GM21737 (cell line): ENCODE measurements around the gene NPRL2.

Source experiments
- ATAC-seq: cut with Tn5 transposase; IDR thresholded peaks from one replicate; pipeline ENCODE4 v1.9.1; 2021; ENCODE audit warnings: mild to moderate bottlenecking, moderate library complexity; ENCODE audit not compliant: unreplicated experiment

The NPRL2 gene

GRCh38 chr3:50330330-50330729, 20.2 kb downstream of the NPRL2 start:
- ATAC-seq, result no peak

- ATAC-seq, result peak; percentile 75
These were observed 22.5 kb downstream of the NPRL2 start, which contains the start of gene TUSC2 for GRCh38 chr3:50327943-50328691. TUSC2 (minus strand) TSS chr3:50328223; CDS start chr3:50328099, 124 bp downstream.

- no peak for ATAC-seq
These were observed 23.4 kb downstream of the NPRL2 start for GRCh38 chr3:50327129-50327528.

GRCh38 chr3:50326182-50326541, 24.4 kb downstream of the NPRL2 start:
- no peak for ATAC-seq

GRCh38 chr3:50325497-50326181, 24.9 kb downstream of the NPRL2 start:
- no peak for ATAC-seq

GRCh38 chr3:50325113-50325480, 25.5 kb downstream of the NPRL2 start:
- no peak for ATAC-seq

- ATAC-seq, result no peak
These were observed 26.0 kb downstream of the NPRL2 start for GRCh38 chr3:50324351-50325112.

GRCh38 chr3:50323614-50324199, 26.9 kb downstream of the NPRL2 start:
- no peak for ATAC-seq

- ATAC-seq, result no peak
These were observed 27.4 kb downstream of the NPRL2 start for GRCh38 chr3:50323092-50323600.

GRCh38 chr3:50322386-50323091, 28.0 kb downstream of the NPRL2 start, which contains the start of gene HYAL2:
HYAL2 (minus strand) TSS chr3:50322745; CDS start chr3:50320489, 2,256 bp downstream.
- no peak for ATAC-seq

- ATAC-seq, result no peak
These were observed 28.5 kb downstream of the NPRL2 start for GRCh38 chr3:50322115-50322385.

GRCh38 chr3:50321336-50322114, 29.1 kb downstream of the NPRL2 start:
- ATAC-seq, result peak; percentile 65

GRCh38 chr3:50320853-50321335, 29.7 kb downstream of the NPRL2 start:
- ATAC-seq, result peak; percentile 45

- no peak for ATAC-seq
These were observed 30.5 kb downstream of the NPRL2 start for GRCh38 chr3:50319894-50320625.

- no peak for ATAC-seq
These were observed 31.2 kb downstream of the NPRL2 start for GRCh38 chr3:50319181-50319893.

GRCh38 chr3:50318615-50319014, 32.0 kb downstream of the NPRL2 start:
- ATAC-seq, result no peak

- no peak for ATAC-seq
These were observed 32.4 kb downstream of the NPRL2 start for GRCh38 chr3:50318163-50318562.

GRCh38 chr3:50317300-50317699, 33.3 kb downstream of the NPRL2 start:
- ATAC-seq, result no peak
